ENCODE data around the gene WDR19. TPM values are rescaled to one million over a fixed set of nuclear protein-coding genes. Genes with fewer than 3 reads are reported as not detected.

Gene WDR19
- total RNA-seq, 1 donor from 2014 or later, result 86.3 TPM

DNA sequence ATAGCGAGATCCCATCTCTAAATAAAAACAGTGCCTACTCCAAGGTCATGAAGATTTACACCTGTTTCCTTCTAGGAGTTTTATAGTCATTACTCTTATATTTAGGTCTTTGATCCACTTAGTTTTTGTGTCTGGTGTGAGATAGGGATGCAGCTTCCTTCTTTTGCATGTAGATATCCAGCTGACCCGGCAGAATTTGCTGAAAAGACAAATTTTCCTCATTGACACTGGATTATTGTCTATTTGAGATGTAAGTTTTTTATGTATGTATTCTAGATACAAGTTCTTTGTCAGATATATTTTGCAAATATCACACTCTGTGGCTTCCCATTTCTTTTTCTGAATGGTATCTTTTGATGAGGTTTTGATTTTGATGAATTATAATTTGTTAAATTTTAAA is 98.4 kb downstream of the WDR19 start:
- H3K27me3 ChIP-seq, result no peaks in the 10 kb centered on the region
- TF ChIP-seq EZH2 (IDR thresholded peaks at IDR 0.05), result no peak
- TF ChIP-seq, protein P1, sequence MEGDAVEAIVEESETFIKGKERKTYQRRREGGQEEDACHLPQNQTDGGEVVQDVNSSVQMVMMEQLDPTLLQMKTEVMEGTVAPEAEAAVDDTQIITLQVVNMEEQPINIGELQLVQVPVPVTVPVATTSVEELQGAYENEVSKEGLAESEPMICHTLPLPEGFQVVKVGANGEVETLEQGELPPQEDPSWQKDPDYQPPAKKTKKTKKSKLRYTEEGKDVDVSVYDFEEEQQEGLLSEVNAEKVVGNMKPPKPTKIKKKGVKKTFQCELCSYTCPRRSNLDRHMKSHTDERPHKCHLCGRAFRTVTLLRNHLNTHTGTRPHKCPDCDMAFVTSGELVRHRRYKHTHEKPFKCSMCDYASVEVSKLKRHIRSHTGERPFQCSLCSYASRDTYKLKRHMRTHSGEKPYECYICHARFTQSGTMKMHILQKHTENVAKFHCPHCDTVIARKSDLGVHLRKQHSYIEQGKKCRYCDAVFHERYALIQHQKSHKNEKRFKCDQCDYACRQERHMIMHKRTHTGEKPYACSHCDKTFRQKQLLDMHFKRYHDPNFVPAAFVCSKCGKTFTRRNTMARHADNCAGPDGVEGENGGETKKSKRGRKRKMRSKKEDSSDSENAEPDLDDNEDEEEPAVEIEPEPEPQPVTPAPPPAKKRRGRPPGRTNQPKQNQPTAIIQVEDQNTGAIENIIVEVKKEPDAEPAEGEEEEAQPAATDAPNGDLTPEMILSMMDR (IDR thresholded peaks at IDR 0.05), result no peak
- no peak for TF ChIP-seq EZH2phosphoT487 (IDR thresholded peaks at IDR 0.05)
- no peak overlapping the region for H3K4me3 ChIP-seq
- H3K4me1 ChIP-seq, result no peaks in the 10 kb centered on the region
- no peak overlapping the region for H3K27ac Mint-ChIP-seq
- H3K9ac ChIP-seq, result no peak overlapping the region
- H3K4me3 Mint-ChIP-seq, result no peak overlapping the region
- peaks cover 3% of the 10 kb centered on the region for H3K36me3 ChIP-seq
- peaks cover 5% of the 10 kb centered on the region for H3K27me3 Mint-ChIP-seq (ENCODE audit: insufficient read depth, low read depth)
- H3K79me2 ChIP-seq (ENCODE audit: low read depth), result no peaks in the 10 kb centered on the region
- no peaks in the 10 kb centered on the region for H3K9me3 ChIP-seq (ENCODE audit: low read depth)
- no peak for DNase-seq (ENCODE audit: low spot score)
- no peak overlapping the region for H2AFZ ChIP-seq (replicated peaks)
- H4K20me1 ChIP-seq (ENCODE audit: low read depth), result no peaks in the 10 kb centered on the region
- H3K4me1 Mint-ChIP-seq, result no peaks in the 10 kb centered on the region
- H3F3A ChIP-seq (ENCODE audit: low read depth), result no peaks in the 10 kb centered on the region
- H3K4me2 ChIP-seq, result no peak overlapping the region
- no peaks in the 10 kb centered on the region for H3K9me3 Mint-ChIP-seq
- H3K27ac ChIP-seq, result no peak overlapping the region
- H3K36me3 Mint-ChIP-seq, result peaks cover 38% of the 10 kb centered on the region

DNA sequence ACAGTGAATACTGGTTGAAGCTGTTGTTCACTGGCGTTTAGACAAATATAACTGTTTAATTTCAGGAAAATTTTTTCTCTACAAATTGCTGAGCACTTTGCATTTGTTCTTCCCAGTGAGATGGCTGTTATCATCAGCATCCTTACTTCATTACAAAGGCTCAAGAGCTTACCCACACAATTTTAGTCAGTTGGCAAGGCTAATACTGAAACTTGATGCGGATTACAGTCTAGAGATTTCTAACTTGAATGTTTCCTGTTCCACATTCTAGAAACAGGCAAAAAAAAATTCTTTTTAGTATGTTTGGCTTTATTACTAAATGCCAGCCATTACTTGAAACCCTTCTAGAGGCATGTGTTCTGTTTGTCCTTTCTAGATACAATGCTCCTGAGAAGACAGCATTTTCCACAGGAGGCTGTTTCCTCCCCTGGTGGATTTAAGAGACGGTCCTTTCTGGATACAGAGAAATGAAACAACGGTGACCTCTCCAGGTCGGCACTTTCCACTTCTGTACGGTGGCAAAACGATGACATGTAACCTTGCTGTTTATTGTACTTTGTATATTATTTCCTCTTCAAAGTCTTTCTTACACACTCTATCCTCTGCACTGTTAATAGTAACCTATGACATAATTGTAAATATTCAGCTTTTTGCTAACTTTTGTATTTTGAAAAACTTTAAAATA is 102.9 kb downstream of the WDR19 start:
- Histone ChIP-seq H3K4me2 (no peak overlapping the region), H3K9me3 (ENCODE audit: low read depth) (no peaks in the 10 kb centered on the region), H3K9ac (no peak overlapping the region), H3F3A (ENCODE audit: low read depth) (no peaks in the 10 kb centered on the region), H3K36me3 (peaks cover 3% of the 10 kb centered on the region), H4K20me1 (ENCODE audit: low read depth) (no peaks in the 10 kb centered on the region), H3K4me3 (no peak overlapping the region), H3K4me1 (no peaks in the 10 kb centered on the region), H3K27ac (no peak overlapping the region), H2AFZ (replicated peaks) (no peak overlapping the region), H3K79me2 (ENCODE audit: low read depth) (no peaks in the 10 kb centered on the region), H3K27me3 (no peaks in the 10 kb centered on the region)
- TF ChIP-seq EZH2 (IDR thresholded peaks at IDR 0.05) (no peak), EZH2phosphoT487 (IDR thresholded peaks at IDR 0.05) (no peak)
- TF ChIP-seq, protein P1 (IDR thresholded peaks at IDR 0.05), result no peak
- H3K9me3 Mint-ChIP-seq, result no peaks in the 10 kb centered on the region
- H3K4me3 Mint-ChIP-seq, result no peak overlapping the region
- H3K27ac Mint-ChIP-seq, result no peak overlapping the region
- no peaks in the 10 kb centered on the region for H3K27me3 Mint-ChIP-seq (ENCODE audit: insufficient read depth, low read depth)
- H3K4me1 Mint-ChIP-seq, result no peaks in the 10 kb centered on the region
- H3K36me3 Mint-ChIP-seq, result peaks cover 40% of the 10 kb centered on the region
- no peak for DNase-seq (ENCODE audit: low spot score)

DNA sequence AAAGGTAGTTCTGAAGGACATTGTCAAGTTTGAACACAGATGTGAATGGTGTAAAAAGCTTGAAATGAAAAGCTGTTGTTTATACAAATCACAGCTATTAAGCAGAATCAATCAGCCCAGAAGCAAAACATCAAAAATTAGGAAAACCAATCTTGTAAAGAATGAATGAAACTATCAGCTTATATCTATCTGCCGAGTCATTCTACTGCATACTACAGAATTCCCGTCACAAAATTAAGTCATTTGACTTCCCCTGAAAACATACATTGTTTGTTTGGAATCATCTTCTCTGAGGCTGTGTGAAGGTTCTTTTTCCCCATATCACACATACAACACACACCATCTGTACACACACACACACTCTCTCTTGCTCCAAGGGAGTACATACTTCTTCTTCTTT is 103.5 kb downstream of the WDR19 start:
- H3K27me3 ChIP-seq, result no peaks in the 10 kb centered on the region
- Mint-ChIP-seq H3K4me3 (no peak overlapping the region), H3K4me1 (no peaks in the 10 kb centered on the region), H3K27ac (no peak overlapping the region), H3K9me3 (no peaks in the 10 kb centered on the region), H3K27me3 (ENCODE audit: insufficient read depth, low read depth) (no peaks in the 10 kb centered on the region), H3K36me3 (peaks cover 38% of the 10 kb centered on the region)
- H3K36me3 ChIP-seq, result peaks cover 5% of the 10 kb centered on the region
- H3K79me2 ChIP-seq (ENCODE audit: low read depth), result no peaks in the 10 kb centered on the region
- H2AFZ ChIP-seq (replicated peaks), result no peak overlapping the region
- no peaks in the 10 kb centered on the region for H3K4me1 ChIP-seq
- no peaks in the 10 kb centered on the region for H3K9me3 ChIP-seq (ENCODE audit: low read depth)
- H3K27ac ChIP-seq, result no peak overlapping the region
- H3K4me3 ChIP-seq, result no peak overlapping the region
- no peaks in the 10 kb centered on the region for H3F3A ChIP-seq (ENCODE audit: low read depth)
- H3K9ac ChIP-seq, result no peak overlapping the region
- no peaks in the 10 kb centered on the region for H4K20me1 ChIP-seq (ENCODE audit: low read depth)
- TF ChIP-seq, protein P1 (IDR thresholded peaks at IDR 0.05), result no peak
- H3K4me2 ChIP-seq, result no peak overlapping the region
- no peak for DNase-seq (ENCODE audit: low spot score)

Data from neural progenitor cell (in vitro differentiated cells).